Uterus (tissue), 4 donors: Measurements from ENCODE around the gene STOM. TPM values are rescaled to one million over a fixed set of nuclear protein-coding genes. Genes with fewer than 3 reads are reported as not detected.

ENCODE experiments used
- DNase-seq, 2 donors: peaks; one replicate each; pipeline ENCODE4 v3.0.0-alpha.2; 2019 to 2020
- H3K27ac ChIP-seq, 2 donors: fragments of 200-600 bp; sonication (generic); 1 replicate in 1 of 2; 2 replicates in 1 of 2; pipeline ENCODE4 v1.5.1; 2016 to 2018
- H3K27me3 ChIP-seq, 2 donors: fragments of 200-600 bp; sonication (generic); one replicate each; pipeline ENCODE4 v1.5.1; 2018 to 2019; ENCODE audit warnings: control low read depth in 1 of 2
- H3K36me3 ChIP-seq, 2 donors: fragments of 200-600 bp; sonication (generic); one replicate each; pipeline ENCODE4 v1.5.1; 2019; ENCODE audit warnings: control low read depth in 1 of 2
- H3K4me1 ChIP-seq, 2 donors: fragments of 200-600 bp; sonication (generic); one replicate each; pipeline ENCODE4 v1.5.1; 2018 to 2019; ENCODE audit warnings: control low read depth in 1 of 2
- H3K4me3 ChIP-seq, 2 donors: fragments of 200-600 bp; sonication (generic); 1 replicate in 1 of 2; 2 replicates in 1 of 2; pipeline ENCODE4 v1.5.1; 2018 to 2019; ENCODE audit warnings: mild to moderate bottlenecking in 1 of 2
- H3K9me3 ChIP-seq, 2 donors: fragments of 200-600 bp; sonication (generic); one replicate each; pipeline ENCODE4 v1.5.1; 2019; ENCODE audit warnings: control low read depth in 1 of 2
- CTCF ChIP-seq, 4 experiments: fragments of 200-600 bp in 2 of 4; fragments of 450-650 bp in 2 of 4; sonication (generic) in 2 of 4; IDR thresholded peaks; one replicate each; pipeline ENCODE4 v1.5.1; 2016 to 2019; ENCODE audit warnings: antibody characterized with exemption in 4 of 4, mild to moderate bottlenecking in 2 of 4, moderate library complexity in 1 of 4
- POLR2A ChIP-seq, 2 donors: fragments of 450-650 bp; IDR thresholded peaks; one replicate each; pipeline ENCODE4 v1.6.1; 2016; ENCODE audit warnings: antibody characterized with exemption in 2 of 2, mild to moderate bottlenecking in 1 of 2, moderate library complexity in 1 of 2
- intact Hi-C: fragments of 100-400 bp; cut with DNase I; formaldehyde crosslinking; loops from one replicate; pipeline ENCODE4 v1.15.1; 2023; ENCODE audit warnings: low total_unique reads
- total RNA-seq, 4 donors: library from RNA; depleted of rRNA in 3 of 4; stranded (reverse); fragments of >200 nt in 3 of 4; gene quantifications; one replicate each; pipeline versions ENCODE4 v1.1.0 to v1.2.4, GENCODE V29; 2014 to 2023
- donor health status: DM: yes; HTN: yes; CAD: no.

STOM gene
- total RNA-seq, 4 donors from 2014 or later = 143 to 299 (median 158) TPM

GRCh38 chr9:121317737-121318630, 52.1 kb downstream of the STOM start:
- H3K4me3 ChIP-seq = no peak overlapping the region
- H3K27me3 ChIP-seq = no peaks in the 10 kb centered on the region
- peaks cover 3 to 14% of the 10 kb centered on the region in 2 donors for H3K4me1 ChIP-seq
- H3K27ac ChIP-seq = peak overlapping the region; percentile 82 to 98
- TF ChIP-seq POLR2A (IDR thresholded peaks at IDR 0.05) (no peak), CTCF (IDR thresholded peaks at IDR 0.05) (no peak)
- peak in 1 of 2 donors; percentile 15 for DNase-seq
- intact Hi-C loops = no loop called here
- H3K36me3 ChIP-seq = peaks cover 0 to 3% of the 10 kb centered on the region in 2 donors
- no peaks in the 10 kb centered on the region for H3K9me3 ChIP-seq

- intact Hi-C loops = no loop called here
- no peak overlapping the region for H3K4me3 ChIP-seq
- H3K4me1 ChIP-seq = peaks cover 0 to 14% of the 10 kb centered on the region in 2 donors
- peaks cover 0 to 3% of the 10 kb centered on the region in 2 donors for H3K36me3 ChIP-seq
- no peaks in the 10 kb centered on the region for H3K9me3 ChIP-seq
- no peaks in the 10 kb centered on the region for H3K27me3 ChIP-seq
- TF ChIP-seq POLR2A (IDR thresholded peaks at IDR 0.05) (no peak), CTCF (IDR thresholded peaks at IDR 0.05) (no peak)
- peak overlapping the region; percentile 82 to 98 for H3K27ac ChIP-seq
- DNase-seq = no peak
These were observed 53.1 kb downstream of the STOM start for GRCh38 chr9:121316852-121317373.

GRCh38 chr9:121316378-121316777, 53.7 kb downstream of the STOM start:
- Histone ChIP-seq H3K27ac (peak overlapping the region; percentile 82 to 98), H3K4me1 (peaks cover 0 to 14% of the 10 kb centered on the region in 2 donors), H3K27me3 (no peaks in the 10 kb centered on the region), H3K36me3 (peaks cover 0 to 3% of the 10 kb centered on the region in 2 donors), H3K9me3 (no peaks in the 10 kb centered on the region), H3K4me3 (no peak overlapping the region)
- DNase-seq = no peak
- no peak for TF ChIP-seq POLR2A (IDR thresholded peaks at IDR 0.05)
- TF ChIP-seq CTCF (IDR thresholded peaks at IDR 0.05) = no peak
- intact Hi-C loops = no loop called here

- DNase-seq = peak in 1 of 2 donors; percentile 12
- no peaks in the 10 kb centered on the region for H3K27me3 ChIP-seq
- peak overlapping the region; percentile 7 to 98 for H3K27ac ChIP-seq
- peaks cover 0 to 3% of the 10 kb centered on the region in 2 donors for H3K36me3 ChIP-seq
- intact Hi-C loops = loop anchor here (5.0 kb wide), 1 partner anchor 106 kb away; no protein-coding TSS in a partner anchor
- H3K4me1 ChIP-seq = peaks cover 0 to 14% of the 10 kb centered on the region in 2 donors
- H3K9me3 ChIP-seq = no peaks in the 10 kb centered on the region
- TF ChIP-seq POLR2A (IDR thresholded peaks at IDR 0.05) (no peak), CTCF (IDR thresholded peaks at IDR 0.05) (no peak)
- H3K4me3 ChIP-seq = no peak overlapping the region
These were observed 56.4 kb downstream of the STOM start for GRCh38 chr9:121313458-121314152.
